SU-DHL-6 (cell line): ENCODE data around the gene HSPB3.

ENCODE experiments used
- H2AFZ ChIP-seq: fragments of 200-600 bp; sonication (generic); 2 replicates; pipeline ENCODE4 v1.6.1; 2014; ENCODE audit warnings: low read depth, mild to moderate bottlenecking, moderate library complexity, mixed read lengths, antibody characterized with exemption, low read length; ENCODE audit not compliant: severe bottlenecking
- H3F3A ChIP-seq: fragments of 200-600 bp; shearing (Covaris generic); 2 replicates; pipeline ENCODE4 v1.6.0; 2016; ENCODE audit warnings: antibody characterized with exemption, mild to moderate bottlenecking; ENCODE audit not compliant: insufficient read depth
- H3K27ac ChIP-seq: fragments of 200-600 bp; sonication (generic); 2 replicates; pipeline ENCODE4 v1.5.1; 2016; ENCODE audit warnings: low read depth, mild to moderate bottlenecking, low read length, moderate library complexity, mixed read lengths
- H3K27me3 ChIP-seq: fragments of 200-600 bp; sonication (generic), shearing (Covaris generic); 2 replicates; pipeline ENCODE4 v1.6.0; 2014; ENCODE audit warnings: mild to moderate bottlenecking, low read length
- H3K36me3 ChIP-seq: fragments of 200-600 bp; sonication (generic); 2 replicates; pipeline ENCODE4 v1.6.1; 2014; ENCODE audit warnings: mild to moderate bottlenecking, low read length, mixed read lengths
- H3K4me2 ChIP-seq: fragments of 300-600, 200-600 bp; shearing (Covaris generic), sonication (generic); 2 replicates; pipeline ENCODE4 v1.6.0; 2014; ENCODE audit warnings: low read length, low read depth, mild to moderate bottlenecking; ENCODE audit not compliant: poor library complexity, severe bottlenecking
- H3K4me3 ChIP-seq: fragments of 200-600 bp; sonication (generic); 2 replicates; pipeline ENCODE4 v1.5.1; 2014; ENCODE audit warnings: antibody characterized with exemption, low read length, mild to moderate bottlenecking, mixed read lengths; ENCODE audit not compliant: insufficient read depth, poor library complexity, severe bottlenecking
- H3K79me2 ChIP-seq: fragments of 200-600 bp; sonication (generic); 2 replicates; pipeline ENCODE4 v1.6.1; 2014; ENCODE audit warnings: mild to moderate bottlenecking, low read length, moderate library complexity; ENCODE audit not compliant: insufficient read depth
- H3K9ac ChIP-seq: fragments of 200-600 bp; sonication (generic); 2 replicates; pipeline ENCODE4 v1.7.0; 2014; ENCODE audit warnings: mild to moderate bottlenecking, low read length
- H3K9me2 ChIP-seq: fragments of 200-600 bp; sonication (generic); replicated peaks from 2 replicates; pipeline ENCODE4 v1.6.1; 2014; ENCODE audit warnings: low read length; ENCODE audit not compliant: insufficient read depth
- H3K9me3 ChIP-seq: fragments of 200-600 bp; sonication (generic); 2 replicates; pipeline ENCODE4 v1.6.1; 2014; ENCODE audit warnings: low read length, mixed read lengths; ENCODE audit not compliant: insufficient read depth
- H4K20me1 ChIP-seq: fragments of 200-600 bp; sonication (generic); 2 replicates; pipeline ENCODE4 v1.6.1; 2014; ENCODE audit warnings: low read depth, mild to moderate bottlenecking, antibody characterized with exemption, low read length, moderate library complexity, mixed read lengths
- CTCF ChIP-seq: fragments of 200-600 bp; sonication (generic); IDR thresholded peaks from one replicate; pipeline ENCODE4 v1.5.1; 2017; ENCODE audit warnings: antibody characterized with exemption, mild to moderate bottlenecking, low read length, moderate library complexity; ENCODE audit not compliant: insufficient read depth, poor library complexity, severe bottlenecking
- EZH2phosphoT487 ChIP-seq: fragments of 200-600 bp; sonication (generic), shearing (Covaris generic); conservative IDR thresholded peaks from 2 replicates; pipeline ENCODE4 v1.6.1; 2018; ENCODE audit warnings: mild to moderate bottlenecking, antibody characterized with exemption, low read length, moderate library complexity, mixed read lengths

HSPB3 gene

GRCh38 chr5:54454602-54455001, 897 bp upstream of the HSPB3 start:
- Histone ChIP-seq H3K27me3 (no peaks in the 10 kb centered on the region), H2AFZ (no peak overlapping the region), H4K20me1 (no peaks in the 10 kb centered on the region), H3K9me2 (no peaks in the 10 kb centered on the region), H3K4me3 (no peak overlapping the region), H3K9me3 (no peaks in the 10 kb centered on the region), H3K4me2 (no peak overlapping the region), H3K27ac (no peak overlapping the region), H3K36me3 (no peaks in the 10 kb centered on the region), H3K9ac (no peak overlapping the region), H3K79me2 (no peaks in the 10 kb centered on the region), H3F3A (no peaks in the 10 kb centered on the region)
- TF ChIP-seq CTCF (no peak), EZH2phosphoT487 (no peak)

- no peaks in the 10 kb centered on the region for H3F3A ChIP-seq
- no peak overlapping the region for H2AFZ ChIP-seq
- no peaks in the 10 kb centered on the region for H3K9me2 ChIP-seq
- H3K9ac ChIP-seq: no peak overlapping the region
- no peak overlapping the region for H3K4me2 ChIP-seq
- no peaks in the 10 kb centered on the region for H3K36me3 ChIP-seq
- no peaks in the 10 kb centered on the region for H3K79me2 ChIP-seq
- TF ChIP-seq CTCF (no peak), EZH2phosphoT487 (no peak)
- no peaks in the 10 kb centered on the region for H3K27me3 ChIP-seq
- no peak overlapping the region for H3K27ac ChIP-seq
- 0 out of 2 replicates have a peak, but pooled peaks cover 6% of the 10 kb centered on the region for H3K9me3 ChIP-seq
- no peak overlapping the region for H3K4me3 ChIP-seq
- H4K20me1 ChIP-seq: no peaks in the 10 kb centered on the region
These were observed 1.8 kb downstream of the HSPB3 start for GRCh38 chr5:54457094-54457862.

- H3K4me3 ChIP-seq: no peak overlapping the region
- H3K27ac ChIP-seq: no peak overlapping the region
- H3K4me2 ChIP-seq: no peak overlapping the region
These were observed 2.7 kb downstream of the HSPB3 start for GRCh38 chr5:54458221-54458620.

More at GRCh38 chr5:54458221-54458620, 2.7 kb downstream of the HSPB3 start:
- H3K79me2 ChIP-seq: no peaks in the 10 kb centered on the region
- no peaks in the 10 kb centered on the region for H3K36me3 ChIP-seq
- TF ChIP-seq CTCF: no peak
- no peak for TF ChIP-seq EZH2phosphoT487
- no peaks in the 10 kb centered on the region for H4K20me1 ChIP-seq
- H3K9me2 ChIP-seq: no peaks in the 10 kb centered on the region
- H2AFZ ChIP-seq: no peak overlapping the region
- H3K9me3 ChIP-seq: 0 out of 2 replicates have a peak, but pooled peaks cover 6% of the 10 kb centered on the region
- H3F3A ChIP-seq: no peaks in the 10 kb centered on the region
- H3K9ac ChIP-seq: no peak overlapping the region
- H3K27me3 ChIP-seq: no peaks in the 10 kb centered on the region
